NCI-H2227 (cell line): ENCODE data around the gene PPP1R15A.
"Not testable (repeated sequence)": the region's sequence is repeated elsewhere in the genome, so short reads cannot be mapped to it uniquely, and the experiment has no call there.

Experiments
- DNase-seq: peaks from one replicate; lab custom pipeline; 2025; ENCODE audit not compliant: unreplicated experiment; lab: John Stamatoyannopoulos, UW

The PPP1R15A gene

DNA sequence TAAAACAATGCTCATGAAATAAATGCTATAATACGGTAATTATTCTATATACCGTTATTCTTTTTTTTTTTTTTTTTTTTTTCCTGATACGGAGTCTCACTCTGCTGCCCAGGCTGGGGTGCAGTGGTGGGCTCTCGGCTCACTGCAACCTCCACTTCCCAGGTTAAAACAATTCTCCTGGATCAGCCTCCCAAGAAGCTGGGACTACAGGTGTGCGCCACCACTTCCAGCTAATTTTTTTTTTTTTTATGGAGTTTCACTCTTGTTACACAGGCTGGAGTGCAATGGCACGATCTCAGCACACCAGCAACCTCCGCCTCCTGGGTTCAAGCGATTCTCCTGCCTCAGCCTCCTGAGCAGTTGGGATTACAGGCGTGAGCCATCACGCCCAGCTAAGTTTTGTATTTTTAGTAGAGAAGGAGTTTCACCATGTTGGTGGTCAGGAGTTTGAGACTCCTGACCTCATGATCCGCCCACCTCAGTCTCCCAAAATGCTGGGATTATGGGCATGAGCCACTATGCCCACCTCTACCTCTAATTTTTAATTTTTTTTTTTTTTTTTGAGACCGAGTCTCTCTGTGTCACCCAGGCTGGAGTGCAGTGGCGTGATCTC is 6.9 kb downstream of the PPP1R15A start:
- no peak for DNase-seq

DNA sequence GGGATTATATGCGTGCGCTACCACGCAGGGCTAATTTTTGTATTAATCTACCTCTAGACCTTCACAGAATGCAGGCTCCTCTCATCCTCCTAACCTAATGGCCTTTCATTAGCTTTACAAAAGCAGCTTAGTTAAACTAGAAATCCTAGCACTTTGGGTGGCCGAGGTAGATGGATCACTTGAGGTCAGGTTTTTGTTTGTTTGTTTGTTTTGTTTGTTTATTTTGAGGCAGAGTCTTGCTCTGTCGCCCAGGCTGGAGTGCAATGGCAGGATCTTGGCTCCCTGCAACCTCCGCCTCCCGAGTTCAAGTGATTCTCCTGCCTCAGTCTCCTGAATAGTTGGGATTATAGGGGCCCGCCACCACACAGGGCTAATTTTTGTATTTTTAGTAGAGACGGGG is 7.5 kb downstream of the PPP1R15A start:
- DNase-seq: not testable (repeated sequence)

DNA sequence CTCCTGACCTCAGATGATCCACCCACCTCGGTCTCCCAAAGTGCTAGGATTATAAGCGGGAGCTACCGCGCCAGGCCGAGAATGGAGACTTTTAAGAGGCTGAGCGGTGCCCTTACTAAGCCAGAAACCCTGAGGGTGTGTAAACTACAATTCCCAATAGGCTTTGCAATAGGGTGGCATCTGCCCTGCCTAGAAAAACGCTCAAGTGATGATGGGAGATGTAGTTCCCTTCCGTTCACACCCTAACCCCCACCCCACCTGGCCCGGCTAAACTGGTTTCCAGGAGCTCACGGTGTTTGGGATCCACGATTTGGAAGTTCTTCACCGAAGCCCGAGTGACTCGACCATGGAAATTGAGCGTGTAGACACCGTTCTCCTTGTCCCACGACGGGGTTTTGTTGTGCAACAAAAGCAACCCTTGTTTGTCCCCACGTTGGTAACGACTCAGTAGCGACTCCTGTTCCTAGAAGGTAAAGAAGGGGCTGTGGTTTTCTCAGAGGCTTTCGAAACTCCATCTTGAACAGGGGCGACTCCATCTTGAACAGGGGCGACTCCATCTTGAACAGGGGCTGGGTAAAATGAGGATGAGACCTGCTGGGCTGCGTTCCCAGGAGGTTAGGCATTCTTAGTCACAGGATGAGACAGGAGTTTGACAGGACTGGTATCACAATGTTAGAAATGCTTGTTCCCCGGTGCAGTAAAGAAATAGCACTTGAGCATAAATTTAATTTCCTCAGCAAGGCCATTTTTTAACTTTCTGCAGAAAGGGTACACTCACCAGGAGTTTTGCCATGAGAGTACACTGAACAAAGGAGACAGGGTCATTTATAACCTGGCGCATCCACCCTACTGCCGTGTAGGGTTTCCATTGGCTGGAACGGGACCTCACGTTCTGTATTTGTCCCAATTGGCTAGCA is 9.8 kb downstream of the PPP1R15A start:
- DNase-seq: no peak

DNA sequence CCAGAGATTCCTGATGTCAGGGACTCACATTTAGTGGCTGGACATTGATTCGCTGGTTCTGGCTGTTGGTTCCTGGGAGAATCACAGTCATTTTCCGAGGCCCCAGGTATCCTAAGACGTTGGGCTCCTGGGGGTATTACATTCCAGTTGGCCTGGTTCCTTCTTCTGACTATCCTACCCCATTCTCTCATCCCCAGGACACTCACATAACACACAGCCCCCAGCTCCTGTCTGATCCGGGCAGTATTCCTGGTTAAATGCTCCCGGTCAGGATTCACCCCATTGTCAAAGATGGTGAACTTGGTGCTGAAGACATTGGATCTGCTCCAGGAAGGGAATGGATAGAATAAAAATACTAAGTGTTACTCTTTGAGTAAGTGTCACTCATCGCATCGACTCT is 11.5 kb downstream of the PPP1R15A start:
- no peak for DNase-seq

DNA sequence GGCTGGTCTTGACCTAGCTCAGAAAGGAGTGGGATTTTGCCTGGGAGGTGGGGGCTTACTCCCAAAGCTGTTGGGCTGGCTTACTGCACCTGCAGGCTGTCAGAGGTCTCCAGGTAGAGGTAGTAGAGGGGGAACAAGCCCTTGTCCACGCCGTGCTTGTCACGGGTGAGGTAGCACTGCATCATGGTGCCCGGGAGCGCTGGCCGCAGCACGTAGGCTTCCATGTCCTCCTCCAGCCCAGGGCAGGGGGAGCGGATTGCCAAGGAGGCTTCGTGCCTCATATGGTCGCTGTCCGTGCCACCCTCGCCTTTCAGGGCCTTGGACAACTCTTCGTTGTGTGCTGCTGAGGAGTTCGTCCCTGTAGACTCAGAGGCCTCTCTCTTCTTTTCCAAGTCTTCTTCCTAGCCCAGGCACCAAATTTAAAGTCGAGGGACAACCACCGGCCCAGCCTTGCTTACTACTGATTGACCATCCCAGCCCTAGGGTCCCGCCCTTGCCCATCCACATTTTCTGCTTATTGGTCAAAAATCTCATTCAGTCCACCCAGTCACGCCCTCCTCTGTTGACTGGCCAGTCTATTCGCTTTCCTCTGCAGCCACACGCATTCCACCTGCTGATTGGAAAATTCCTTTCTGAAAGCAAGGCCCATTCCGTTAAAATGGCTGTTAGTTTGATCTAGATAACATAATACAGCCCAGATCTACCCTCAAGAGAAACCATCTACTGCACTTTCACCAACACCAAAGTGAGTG is 15.8 kb downstream of the PPP1R15A start:
- DNase-seq: no peak

DNA sequence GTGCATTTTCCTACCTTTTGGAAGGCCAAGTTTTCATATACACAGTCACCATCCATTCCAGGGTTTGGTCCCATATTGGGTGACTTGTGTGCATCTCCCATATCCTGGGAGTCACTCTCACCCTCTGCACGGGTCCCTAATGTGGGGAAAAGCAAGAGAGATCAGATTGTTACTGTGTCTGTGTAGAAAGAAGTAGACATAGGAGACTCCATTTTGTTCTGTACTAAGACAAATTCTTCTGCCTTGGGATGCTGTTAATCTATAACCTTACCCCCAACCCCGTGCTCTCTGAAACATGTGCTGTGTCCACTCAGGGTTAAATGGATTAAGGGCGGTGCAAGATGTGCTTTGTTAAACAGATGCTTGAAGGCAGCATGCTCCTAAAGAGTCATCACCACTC is 17.3 kb downstream of the PPP1R15A start:
- not testable (repeated sequence) for DNase-seq

DNA sequence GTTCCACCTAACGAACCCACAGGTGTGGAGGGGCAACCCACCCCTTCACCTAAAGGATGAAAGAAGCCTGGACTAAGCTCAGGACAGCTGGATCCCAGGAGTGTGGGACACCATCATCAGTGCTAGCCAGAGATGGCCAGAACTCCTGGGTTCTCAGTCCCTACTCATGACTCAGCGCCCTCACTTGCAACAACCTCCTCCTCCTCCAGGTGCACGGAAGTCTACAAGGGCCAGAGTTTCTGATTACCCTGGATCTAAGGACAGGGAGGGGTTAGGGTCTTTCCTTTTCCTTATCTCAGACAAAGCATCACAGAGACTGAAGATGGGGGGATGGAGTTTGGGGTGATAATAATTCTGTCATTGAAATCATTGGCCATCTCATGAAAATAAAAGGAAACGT is 18.3 kb downstream of the PPP1R15A start:
- DNase-seq: no peak

DNA sequence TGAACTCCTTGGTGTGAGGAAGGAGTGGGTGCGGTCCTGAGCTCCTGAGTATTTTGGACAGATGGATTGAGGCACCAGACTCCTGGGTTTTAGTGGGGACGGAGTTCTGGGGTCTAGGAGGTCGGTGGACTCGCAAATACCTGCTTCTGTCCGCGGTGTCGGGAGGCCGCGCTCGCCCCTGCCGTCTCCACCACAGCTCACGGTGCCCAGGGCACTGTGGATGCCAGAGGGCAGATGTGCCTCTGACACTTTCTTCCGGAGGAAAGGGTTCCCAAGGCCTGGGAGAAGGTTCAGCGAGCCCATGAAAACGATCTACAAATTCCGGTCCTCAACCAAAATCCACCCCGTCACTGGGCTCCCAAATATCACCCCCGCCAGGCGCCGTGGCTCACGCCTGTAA is 23.0 kb downstream of the PPP1R15A start:
- DNase-seq: no peak

DNA sequence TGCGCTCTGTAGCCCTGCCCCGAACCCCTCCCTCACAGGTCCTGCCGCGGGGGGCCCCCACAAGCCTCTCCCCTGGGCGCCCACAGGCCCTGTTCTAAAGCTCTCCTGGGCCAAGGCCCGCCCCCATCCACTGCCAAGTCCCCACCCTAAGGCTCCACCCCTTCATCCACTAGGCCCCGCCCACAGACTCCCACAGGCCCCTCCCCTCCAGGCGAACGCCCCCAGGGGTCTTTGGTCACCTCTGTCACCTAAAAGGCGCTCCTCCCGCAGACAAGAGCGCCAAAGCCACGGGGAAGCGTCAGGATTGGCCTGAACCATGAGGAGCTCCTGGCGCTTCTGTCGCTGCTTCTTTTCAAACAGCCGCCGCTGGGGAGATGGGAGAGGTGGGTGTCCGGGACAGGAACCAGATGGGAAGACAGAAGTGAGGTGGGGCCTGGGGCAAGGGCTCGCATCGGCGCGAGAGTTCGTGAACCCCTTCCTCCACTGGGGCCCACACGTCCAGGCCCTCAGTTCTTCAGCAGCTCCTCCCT is 24.0 kb downstream of the PPP1R15A start:
- no peak for DNase-seq

DNA sequence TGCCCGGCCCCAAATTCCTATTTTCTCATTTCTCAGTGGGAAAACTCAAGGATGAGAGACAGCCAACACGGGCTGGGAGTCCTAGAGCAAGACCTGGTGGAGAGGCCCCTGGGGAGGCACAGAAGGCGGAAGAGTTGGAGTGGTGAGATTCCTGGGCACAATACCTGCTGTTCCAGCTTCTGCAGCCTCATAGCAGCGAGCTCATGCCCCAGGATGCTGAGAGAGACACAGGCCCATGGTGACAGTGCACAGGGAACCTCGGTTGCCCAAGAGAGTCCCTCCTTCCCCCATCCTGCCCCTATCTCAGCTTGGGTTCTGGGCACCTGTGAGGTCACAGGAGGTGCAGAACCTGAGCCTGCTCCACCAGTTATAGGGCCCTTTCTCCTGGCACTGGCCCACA is 25.0 kb downstream of the PPP1R15A start:
- no peak for DNase-seq

DNA sequence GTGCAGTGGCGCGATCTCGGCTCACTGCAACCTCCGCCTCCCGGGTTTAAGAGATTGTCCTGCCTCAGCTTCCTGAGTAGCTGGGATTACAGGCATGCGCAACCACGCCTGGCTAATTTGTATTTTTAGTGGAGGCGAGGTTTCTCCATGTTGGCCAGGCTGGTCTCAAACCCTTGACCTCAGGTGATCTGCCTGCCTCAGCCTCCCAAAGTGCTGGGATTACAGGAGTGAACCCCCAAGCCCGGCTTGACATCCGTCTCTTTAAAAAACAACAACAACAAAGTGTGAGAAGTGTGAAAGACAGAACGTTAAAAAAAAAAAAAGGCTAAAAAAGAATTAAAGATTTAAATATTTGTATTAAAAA is 27.1 kb downstream of the PPP1R15A start:
- not testable (repeated sequence) for DNase-seq

DNA sequence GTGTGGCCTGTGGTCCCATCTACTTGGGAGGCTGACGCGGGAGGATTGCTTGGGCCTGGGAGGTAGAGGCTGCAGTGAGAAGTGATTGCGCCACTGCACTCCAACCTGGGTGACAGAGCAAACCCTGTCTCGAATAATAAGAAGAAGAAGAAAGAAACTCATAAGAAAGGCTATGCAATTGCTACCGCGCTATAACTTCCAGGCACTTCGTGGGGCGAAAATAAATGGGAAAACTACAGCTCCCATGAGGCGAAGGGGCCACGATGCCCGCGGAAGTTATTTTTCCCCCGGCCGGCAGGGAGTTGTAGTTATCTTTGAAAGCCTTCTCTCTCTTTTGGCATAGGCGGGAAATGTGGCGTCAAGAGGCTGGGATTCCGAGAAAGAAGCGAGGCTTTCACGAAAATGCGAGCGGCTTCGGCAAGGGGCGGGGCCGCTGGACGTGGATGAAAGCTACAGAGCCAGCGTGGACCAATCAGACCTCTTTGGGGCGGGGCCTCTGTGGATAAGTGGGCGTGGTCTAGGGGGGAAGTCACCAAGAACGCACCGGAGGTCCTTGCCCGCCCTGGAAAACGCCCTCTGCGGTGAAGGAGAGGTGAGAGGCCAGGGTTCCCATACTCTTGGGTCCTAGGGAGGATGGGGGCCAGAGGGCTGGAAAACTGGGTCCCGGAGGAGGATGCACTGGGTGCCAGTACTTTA is 27.7 kb downstream of the PPP1R15A start, which contains the start of gene NUCB1:
Gene NUCB1 (plus strand): TSS at position 532 of the 696 bp plus-strand sequence. CDS start 485 bp downstream, outside the sequence.
- peak; percentile 97 for DNase-seq

DNA sequence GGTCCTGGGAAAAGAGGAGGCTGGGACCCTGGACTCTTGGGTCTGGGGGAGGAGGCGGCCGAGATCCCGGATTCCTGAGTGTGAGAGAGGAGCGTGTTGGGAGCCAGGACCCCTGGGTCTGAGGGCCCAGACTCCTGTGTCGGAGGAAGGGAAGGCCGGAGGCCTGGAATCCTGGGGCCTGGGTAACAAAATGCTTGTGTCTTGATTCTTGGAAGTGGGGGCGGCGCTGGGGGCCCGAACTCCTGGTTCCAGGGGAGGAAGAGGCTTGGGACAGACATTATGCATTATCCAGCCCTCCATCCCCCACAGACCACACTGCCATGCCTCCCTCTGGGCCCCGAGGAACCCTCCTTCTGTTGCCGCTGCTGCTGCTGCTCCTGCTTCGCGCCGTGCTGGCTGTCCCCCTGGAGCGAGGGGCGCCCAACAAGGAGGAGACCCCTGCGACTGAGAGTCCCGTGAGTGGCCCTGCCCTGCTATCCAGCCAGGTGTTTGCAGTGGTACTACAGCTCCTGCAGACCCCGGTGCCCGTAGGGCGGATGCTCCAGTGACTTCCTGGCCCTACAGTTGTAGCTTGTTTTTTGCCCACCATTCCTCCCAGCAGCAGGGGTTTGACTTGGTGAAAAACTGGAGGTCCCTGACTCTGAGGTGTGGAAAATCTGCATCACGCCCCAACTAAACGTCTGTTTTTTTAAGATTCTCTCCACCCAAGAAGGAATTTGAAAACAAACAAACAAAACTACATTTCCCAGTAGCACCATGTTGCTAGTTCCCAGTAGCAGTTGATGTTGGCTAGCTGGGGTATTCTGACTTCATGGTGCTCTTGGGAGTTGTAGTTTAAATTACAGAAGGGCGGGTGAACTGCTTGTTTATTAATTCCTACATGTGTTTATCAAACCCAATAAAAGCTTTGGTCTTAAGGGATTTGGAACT is 28.5 kb downstream of the PPP1R15A start:
- DNase-seq: peak; percentile 27

DNA sequence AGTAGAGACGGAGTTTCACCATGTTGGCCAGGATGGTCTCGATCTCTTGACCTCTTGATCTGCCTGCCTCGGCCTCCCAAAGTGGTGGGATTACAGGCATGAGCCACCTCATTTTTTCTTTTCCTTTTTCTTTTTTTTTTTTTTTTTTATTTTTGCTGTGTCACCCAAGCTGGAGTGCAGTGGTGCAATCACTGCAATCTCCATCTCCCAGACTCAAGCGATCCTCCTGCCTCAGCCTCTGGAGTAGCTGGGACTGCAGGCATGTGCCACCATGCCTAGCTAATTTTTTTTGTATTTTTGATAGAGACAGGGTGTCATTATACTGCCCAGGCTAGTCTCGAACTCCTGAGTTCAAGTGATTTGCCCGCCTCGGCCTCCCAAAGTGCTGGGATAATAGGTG is 30.1 kb downstream of the PPP1R15A start:
- not testable (repeated sequence) for DNase-seq

DNA sequence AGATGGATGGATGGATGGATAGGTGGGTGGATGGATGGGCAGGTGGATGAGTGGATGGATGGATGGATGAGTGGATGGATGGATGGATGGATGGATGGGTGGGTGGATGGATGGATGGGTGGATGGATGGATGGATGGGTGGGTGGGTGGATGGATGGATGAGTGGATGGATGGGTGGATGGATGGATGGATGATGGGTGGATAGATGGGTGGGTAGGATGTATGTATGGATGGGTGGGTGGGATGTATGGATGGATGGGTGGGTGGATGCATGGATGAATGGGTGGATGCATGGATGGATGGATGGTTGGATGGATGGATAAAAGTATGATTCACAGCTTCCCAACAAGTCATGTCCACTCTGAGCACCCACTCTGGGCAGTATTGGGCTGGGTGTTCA is 31.6 kb downstream of the PPP1R15A start:
- DNase-seq: not testable (repeated sequence)

DNA sequence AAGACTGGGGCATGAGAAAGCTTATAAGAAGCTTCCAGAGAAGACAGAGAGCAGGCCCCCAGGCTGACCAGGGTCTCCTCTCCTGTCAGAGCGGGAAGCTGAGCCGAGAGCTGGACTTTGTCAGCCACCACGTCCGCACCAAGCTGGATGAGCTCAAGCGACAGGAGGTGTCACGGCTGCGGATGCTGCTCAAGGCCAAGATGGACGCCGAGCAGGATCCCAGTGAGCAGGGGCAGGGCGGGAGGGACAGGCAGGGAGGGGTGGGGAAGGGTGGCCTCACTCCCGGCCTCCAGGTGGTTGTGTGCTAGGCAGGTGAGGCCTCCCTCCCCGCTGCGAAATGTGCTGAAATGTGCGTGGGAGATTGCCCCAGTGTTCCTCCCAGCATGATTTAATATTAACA is 33.4 kb downstream of the PPP1R15A start:
- DNase-seq: no peak

DNA sequence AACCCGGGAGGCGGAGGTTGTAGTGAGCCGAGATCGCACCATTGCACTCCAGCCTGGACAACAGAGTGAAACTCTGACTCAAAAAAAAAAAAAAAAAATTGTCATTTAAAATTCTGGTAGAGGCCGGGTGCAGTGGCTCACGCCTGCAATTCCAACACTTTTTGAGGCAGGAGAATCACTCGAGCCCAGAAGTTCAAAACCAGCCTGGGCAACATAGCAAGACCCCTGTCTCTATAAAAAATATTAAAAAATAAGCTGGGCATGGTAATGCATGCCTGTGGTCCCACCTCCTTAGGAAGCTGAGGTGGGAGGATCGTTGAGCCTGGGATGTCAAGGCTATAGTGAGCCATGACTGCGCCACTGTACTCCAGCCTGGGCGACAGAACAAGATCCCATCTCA is 34.1 kb downstream of the PPP1R15A start:
- no peak for DNase-seq

DNA sequence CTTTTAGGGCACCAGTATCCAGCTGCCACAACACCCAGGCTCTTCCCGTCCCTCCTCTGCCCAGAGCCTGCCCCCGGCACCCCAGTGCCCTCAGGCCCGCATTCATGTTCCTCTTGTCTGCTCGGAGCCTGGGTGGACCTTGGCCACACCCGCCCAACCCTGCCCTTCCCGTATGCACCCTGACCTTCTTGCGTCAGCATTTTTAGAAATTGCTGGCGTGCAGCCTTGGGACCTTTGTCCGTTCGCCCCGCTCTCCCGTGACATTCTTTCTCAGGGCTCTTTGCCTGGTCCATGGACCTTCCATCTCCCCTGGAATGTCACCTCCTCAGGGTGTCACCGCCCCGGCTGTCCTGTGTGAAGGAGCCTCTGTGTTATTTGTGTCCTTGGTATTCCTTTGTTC is 35.5 kb downstream of the PPP1R15A start:
- no peak for DNase-seq

DNA sequence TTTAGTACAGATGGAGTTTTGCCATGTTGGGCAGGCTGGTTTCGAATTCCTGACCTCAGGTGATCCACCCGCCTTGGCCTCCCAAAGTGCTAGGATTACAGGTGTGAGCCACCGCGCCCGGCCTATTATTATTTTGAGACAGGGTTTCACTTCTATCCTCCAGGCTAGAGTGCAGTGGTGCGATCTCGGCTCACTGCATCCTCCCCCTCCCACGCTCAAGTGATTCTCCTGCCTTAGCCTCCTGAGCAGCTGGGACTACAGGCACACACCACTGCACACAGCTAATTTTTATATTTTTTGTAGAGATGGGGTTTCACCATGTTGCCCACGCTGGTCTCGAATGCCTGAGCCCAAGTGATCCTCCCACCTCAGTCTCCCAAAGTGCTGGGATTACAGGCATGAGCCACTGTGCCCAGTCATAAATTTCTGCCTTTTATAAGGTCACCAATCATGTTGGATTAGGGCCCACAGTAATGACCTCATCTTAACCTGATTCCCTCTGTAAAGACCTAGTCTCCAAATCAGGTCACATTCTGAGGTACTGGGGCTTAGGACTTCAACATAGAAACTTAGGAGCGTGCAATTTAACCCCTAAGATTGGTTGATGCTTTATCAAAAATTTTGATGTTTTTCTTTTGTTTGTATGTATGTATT is 37.3 kb downstream of the PPP1R15A start:
- not testable (repeated sequence) for DNase-seq
